Stimulated activated CD8-positive, alpha-beta memory T cell treated with anti-CD3 and anti-CD28 coated beads, Interleukin-4, amount 100 ng/mL, for 1 hour (primary cell): Measurements from ENCODE around the gene KIRREL3.

Source experiments
- DNase-seq, 2 donors: peaks; one replicate each; pipeline ENCODE4 v3.0.0-alpha.2; 2020; ENCODE audit warnings: low read depth in 2 of 2, low spot score in 1 of 2

Gene KIRREL3

DNA sequence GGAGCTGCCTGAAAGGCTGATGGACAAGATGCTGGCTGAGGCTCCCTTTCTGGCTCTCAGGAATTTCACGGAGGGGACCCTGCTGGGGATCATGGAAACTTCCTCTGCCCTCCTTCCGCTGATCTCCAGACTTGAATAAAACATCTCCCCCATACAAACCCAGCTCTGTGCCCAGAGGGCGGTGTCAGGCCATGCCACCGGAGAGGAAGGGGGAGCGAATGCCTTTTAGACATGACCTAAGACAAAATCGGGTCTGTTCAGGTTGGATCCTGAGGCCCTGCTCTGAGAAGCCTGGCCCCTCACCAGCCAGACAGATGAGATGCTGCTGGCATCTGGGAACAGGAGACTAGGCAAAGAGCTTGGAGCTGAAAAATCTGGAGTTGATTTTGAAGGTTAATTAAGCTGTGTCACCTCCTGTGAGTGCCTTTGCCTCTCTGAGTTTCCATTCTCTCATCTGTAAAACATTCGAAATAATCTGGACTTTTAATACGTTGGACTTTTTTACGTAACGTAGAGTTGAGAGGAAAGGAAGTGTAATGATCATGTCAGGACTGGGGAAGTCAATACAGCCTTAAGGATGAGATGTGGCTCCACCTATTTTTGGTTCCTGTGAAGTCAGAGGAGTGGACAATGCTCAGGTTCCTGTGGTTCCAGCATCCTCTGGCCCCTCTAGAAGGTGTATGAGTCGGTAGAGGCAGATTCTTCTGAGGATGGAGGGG, 481.4 kb downstream of the KIRREL3 start:
- no peak for DNase-seq

DNA sequence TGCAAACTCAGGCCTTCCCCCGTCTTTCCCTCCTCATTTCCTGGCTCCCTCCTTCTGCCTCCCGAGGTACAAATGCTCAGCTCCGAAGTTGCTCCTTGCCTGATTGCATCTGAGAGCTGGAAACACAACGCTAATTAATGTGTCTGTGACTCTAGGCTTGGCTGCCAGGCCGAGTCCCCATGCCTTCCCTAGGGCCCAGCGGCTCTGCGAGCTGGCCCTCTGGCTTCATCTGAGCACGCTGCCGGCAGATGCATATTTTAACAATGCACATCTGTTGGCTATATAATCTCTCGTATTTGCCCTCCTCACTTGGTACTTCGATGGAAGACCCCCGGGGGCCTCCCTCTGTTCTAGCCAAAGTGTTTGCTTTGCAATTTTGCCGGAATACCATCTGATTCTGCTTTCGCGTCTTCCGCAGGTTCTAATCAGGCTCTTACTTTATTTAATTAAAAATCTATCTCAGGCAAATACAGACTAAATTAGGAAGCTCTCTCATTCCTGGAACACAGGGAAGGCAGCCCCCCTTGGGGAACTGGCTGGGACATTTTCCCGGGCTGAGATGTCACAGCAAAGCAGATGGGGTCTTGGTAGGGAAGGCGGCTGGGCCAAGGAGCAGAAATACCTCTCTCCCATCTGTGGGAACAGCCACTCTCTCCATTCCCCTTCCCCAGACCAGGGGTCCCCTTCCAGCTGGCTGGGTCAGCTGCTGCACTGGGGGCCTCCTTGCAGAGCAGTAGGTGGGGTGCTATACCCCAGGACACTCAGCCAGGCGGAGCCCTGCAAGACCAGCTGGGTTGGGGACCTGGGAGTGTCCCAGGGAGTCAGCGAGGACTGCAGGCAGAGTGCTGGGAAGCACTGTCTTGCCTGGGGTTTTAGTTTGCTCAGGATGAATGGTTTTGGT, 482.2 kb downstream of the KIRREL3 start:
- no peak for DNase-seq

DNA sequence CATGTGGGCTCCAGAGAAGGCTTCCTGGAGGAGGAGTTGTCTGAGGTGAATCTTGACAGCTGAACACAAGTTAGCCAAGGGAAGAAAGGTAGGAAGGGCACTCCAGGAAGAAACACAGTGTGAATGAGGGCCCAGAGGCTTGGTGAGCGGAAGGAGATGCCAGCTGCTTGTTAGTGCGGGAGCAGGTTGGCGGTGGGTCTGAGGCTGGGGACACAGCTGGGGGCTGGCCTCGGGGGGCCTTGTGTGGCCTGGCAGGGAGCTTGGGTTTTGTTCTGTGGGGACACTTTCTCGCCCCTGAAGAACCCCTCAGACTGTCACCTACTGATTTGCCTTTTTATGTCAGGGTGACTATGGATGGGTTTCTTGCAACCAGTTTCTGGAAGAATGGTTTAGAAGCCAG, 485.1 kb downstream of the KIRREL3 start:
- no peak for DNase-seq

DNA sequence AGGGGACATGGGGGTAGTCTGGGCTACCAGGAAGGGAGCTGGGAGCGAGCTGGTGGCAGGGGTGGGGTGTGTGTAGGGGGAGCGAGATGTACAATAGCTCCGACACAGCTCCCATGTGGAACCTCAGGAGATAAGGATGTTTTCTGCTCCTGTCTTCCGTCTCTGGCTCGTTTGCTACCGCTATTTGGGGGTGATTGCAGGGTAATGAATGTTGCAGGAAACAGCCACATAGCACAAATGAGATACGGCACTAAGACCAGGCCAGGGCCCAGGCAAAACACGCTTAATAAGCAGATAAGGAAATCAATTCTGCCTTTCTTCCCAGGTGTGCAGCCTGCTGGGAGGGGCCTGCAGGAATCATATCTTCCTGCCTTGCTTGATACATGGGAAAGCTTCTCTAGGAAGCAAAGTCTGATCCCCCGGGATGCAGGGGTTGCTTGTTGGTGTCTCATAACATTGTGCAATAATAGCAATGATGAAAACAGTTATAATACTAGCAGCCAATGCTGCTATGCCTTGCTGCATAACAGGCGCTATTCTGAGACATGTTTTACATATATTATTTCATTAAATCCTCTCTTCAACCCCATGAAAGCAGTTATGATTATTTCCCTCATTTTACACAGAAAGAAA, 486.4 kb downstream of the KIRREL3 start:
- DNase-seq = no peak

DNA sequence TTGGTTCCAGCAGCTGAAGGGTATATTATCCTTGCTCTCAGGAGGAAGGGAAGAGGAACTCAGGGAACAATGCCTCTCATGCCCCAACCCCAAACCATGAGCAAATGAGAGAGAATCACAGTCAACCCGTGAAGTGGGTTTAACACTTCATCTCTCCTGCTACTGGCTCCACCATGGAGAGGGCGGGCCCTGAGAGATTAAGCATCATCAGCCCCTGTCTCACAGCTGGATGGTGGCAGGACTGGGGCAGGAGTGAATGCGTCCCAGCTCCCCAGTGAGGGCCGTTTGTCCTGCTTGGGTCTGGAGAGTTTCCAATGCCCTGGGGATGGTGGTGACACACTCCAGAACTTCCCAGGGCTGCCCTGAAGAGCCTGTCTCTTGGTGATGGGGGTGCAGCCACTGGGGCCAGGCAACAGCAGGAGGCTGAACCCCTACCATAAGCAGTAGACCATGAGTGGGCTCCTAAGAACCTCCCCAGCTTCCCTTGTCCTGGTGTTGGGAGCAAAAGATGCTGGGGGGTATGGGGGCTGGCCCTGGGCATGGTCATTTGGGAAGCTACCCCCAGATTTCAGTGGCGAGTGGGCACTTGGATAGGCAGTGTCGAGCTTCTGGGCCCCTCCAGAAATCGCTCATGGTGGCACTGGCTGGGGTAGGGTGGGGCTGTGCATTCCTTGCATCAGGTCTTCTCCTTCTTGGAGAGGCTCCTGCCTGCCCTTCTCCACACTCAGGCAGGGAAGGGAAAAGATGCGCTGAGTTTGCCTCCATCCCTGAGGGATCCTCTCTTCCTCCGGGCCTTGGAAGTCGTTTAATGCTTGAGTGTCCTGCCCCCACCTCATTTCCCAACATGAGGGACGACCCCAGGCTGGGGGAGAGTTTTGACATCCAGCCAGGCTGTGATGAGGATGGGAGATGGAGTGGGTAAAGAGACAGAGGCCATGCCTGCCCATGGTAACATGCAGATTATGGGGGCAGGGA, 487.5 kb downstream of the KIRREL3 start:
- no peak for DNase-seq

DNA sequence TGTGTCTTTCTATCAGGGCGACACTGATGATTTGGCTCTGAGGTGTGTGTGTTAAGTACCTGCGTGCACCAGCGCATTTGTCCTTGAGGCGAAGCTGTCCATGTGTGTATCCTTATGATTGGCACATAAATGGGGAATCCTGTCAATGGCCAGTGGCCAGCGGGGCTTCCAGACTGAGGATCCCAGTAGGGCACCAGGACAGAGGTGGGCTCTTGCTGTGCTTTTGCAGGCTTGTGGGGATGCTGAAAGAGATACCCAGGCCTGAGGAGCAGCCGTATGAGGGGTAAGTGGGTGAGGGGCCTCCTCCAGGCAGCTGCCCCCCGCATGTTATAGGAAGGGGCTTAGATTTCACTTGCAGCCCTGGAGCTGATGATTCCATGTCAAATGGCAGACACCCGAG, 488.3 kb downstream of the KIRREL3 start:
- no peak for DNase-seq

DNA sequence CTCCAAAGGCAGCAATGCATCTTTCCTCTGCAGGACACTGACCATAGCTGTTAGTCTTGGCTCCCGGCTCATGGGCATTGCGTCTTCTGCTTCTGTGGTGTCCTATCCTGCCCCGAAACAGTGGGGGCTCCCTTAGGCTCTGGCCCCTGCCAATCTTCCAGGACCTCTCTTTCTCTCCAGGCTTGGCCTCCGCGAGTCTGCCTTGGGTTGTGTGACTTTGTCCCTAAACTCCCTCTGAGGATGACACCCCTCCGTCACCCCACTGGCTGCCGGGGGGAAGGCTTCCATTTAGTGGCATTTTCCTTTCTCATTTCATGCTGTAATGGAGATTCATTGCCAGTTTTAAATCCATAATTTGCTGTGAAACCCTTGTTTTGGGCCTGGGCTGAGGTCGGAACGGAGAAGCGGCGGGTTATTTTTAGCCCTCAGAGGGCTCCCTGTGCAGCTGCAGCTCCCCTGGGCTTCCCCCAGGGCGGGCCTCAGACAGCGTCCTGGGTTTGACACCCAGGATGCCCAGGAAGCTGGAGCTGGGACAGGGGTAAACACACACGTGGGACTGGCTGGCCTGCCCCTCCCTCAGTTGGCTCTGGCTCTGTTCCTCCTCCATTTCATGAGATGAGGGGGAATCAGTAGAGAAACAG, 489.0 kb downstream of the KIRREL3 start:
- DNase-seq = no peak

DNA sequence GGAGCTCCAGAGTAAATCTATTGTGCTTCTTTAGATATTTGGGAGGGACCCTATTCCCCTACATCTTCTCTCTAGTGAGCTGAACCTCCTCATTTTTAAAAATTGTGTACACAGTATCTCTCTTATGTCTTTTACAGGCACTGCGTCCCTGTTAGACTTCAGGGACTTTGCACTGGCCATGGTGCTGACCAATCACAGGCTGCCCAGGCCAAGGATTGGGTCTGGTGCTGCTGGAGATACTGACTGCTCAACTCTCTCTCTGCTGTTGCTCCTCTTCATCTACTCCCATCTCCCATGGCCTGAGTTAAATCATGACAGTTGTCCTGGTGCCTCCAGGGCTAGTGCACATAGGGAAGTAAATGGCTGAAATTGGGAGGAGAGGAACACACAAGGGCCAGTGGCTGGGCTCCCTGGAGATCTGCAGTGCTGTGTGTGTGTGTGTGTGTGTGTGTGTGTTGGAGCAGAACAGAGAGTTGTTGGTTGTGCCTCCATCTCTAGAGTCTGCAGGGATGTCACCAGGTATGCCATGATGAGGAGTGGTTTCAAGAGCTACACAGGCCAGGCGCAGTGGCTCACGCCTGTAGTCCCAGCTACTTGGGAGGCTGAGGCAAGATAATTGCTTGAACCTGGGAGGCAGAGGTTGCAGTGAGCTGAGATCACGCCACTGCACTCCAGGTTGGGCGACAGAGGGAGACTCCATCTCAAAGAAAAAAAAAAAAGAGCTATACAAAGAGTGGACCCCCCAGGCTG, 489.8 kb downstream of the KIRREL3 start:
- DNase-seq = no peak

DNA sequence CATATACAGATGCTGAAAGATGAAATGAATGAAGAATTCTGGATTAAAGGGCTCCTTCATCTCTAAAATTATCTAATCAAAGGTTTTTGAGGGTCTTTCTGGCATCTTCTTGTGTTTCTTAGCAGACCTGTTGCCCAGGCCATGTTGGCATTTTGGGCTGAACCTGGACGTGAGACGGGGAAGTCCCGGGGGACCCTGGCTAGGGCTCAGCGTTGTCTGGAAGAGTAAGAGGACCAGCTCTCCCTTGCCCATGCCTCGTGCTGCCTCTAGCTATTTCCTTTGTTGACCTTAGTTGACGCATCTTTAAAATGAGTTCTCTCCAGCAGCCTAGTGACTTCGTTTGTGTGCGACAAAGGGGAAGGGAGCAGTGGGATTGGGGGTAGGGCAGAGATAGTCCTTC, 492.9 kb downstream of the KIRREL3 start:
- no peak for DNase-seq

DNA sequence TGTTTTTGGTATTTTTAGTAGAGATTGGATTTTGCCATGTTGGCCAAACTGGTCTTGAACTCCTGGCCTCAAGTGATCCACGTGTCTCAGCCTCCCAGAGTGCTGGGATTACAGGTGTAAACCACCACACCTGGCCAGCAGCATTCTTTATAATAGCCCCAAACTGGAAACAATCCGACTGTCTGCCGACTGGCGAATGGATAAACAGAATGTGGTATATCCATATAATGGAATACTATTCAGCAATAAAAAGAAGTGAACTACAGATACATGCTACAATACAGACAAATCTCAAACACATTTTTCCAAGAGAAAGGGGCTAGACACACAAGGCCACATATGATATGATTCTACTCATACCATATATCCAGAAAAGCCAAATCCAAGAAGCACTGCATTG, 493.8 kb downstream of the KIRREL3 start:
- no peak for DNase-seq

DNA sequence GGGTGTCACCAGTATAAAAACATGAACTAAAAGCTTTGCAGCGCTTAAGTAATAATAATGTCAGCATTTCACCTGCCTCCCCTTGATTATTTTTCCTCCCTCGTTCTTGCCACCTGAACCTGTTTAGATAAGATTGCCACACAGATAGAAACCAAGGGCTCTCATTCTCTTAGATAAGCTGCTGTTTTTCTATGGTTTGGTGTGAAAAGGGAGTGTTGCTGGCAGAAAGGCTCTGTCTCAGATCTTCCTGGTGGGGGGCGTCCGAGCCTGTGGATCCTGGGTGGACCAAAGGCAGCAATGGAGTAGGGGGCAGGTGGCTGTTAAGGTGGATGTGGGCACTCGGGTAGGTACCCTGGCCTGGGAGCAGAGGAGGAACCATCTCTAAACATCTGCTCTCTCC, 497.6 kb downstream of the KIRREL3 start:
- no peak for DNase-seq

DNA sequence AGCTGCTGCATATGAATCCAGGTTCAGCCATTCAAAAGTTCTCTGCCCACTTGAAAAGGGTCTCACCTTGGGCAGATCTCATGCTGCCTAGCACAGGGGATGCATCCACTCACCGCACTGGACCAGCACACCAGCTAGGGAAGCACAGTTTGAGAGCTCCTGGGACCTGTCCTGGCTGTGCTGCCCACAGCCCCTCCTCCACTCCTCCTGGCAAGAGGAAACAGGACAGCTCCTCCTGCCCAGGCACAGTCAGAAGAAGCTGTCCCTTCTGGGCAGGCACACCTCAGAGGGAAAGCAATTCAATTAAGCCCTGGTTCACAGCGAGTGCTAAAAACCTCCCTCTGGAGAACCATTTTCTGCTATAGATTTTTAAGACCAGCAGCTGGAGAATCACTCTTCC, 498.4 kb downstream of the KIRREL3 start:
- no peak for DNase-seq

DNA sequence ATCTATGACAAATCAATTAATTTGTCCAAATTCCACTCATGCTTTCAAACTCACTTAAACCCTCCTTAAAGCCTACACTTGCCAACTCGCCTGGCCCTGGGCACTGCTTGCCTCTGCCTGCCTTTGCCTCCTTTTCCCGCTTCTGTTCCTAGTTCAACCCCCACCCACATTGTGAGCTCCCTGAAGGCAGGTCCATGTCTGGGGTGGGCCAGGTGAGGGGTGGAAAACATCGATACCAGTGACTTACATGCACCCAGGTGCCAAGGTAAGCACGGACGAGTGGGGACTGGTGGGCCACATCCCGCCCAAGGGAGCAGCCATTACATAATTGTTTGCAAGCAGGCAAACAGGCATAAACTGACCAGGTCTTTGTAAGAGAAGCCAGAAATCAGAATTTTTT, 498.9 kb downstream of the KIRREL3 start:
- no peak for DNase-seq

DNA sequence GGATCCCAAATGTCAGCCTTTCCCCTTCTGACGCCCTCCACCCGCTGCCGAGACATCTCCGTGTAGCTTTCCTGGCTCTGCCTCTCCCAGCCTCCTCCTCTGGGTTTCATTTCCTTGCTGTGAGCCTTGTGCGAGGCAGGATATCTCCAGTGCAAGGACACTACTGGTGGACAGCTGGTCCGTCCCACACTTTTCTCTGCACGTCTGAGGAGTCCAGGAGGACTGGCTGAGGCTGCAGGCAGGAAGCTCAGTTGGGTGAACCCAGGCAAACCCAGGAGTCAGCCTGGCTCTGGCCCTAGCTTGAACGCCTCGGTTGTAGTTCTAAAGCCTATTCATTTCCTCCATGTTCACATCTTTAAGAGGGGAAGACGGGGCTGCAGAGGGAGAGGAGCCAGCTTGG, 499.6 kb downstream of the KIRREL3 start:
- DNase-seq = no peak

DNA sequence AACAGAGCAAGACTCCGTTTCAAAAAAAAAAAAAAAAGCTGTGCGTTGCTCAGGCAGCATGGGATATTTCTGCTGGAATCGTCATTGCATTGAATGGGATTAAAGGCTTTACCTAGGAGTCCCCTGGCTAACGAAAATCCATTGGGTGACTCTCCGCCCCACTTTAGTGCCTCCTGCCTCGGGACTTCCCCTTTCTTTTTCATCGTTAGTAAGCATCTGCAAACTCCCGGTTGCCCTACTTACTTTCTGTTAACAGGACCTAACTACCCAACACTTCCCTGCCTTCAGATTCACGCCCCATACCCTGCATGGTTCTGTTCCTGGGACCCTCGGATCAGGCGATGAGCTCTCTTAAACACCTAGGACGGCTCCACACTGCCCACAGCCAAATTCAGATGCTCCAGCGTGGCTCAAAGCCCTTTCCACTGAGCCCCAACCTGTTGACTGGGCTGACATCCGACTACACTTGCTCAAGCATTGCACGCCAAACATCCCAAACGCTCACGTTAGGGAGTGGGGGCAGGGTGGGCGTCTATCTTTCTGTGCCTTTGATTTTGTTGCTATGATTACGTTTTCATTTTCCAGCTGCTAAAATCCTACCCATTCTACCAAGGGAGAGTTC, 501.3 kb downstream of the KIRREL3 start:
- DNase-seq = no peak

DNA sequence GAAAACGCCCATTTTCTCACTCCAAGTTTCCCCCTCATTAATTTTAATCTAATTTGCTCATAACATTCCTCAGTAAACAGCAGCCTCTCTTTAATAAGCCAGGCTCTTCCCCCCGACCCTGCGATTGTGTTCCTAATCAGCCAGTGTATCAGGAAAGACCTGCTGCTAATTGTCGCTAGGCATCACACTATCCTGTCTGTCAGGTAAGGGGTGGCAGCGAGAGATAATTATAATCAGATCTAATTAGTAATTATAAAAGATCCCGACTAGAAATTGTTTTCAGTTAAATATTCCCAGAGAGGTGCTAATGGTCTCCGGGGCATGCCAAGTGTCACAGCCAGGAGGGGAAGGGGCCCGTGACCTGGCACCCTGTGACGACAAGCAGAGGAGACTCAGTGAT, 502.3 kb downstream of the KIRREL3 start:
- no peak for DNase-seq

DNA sequence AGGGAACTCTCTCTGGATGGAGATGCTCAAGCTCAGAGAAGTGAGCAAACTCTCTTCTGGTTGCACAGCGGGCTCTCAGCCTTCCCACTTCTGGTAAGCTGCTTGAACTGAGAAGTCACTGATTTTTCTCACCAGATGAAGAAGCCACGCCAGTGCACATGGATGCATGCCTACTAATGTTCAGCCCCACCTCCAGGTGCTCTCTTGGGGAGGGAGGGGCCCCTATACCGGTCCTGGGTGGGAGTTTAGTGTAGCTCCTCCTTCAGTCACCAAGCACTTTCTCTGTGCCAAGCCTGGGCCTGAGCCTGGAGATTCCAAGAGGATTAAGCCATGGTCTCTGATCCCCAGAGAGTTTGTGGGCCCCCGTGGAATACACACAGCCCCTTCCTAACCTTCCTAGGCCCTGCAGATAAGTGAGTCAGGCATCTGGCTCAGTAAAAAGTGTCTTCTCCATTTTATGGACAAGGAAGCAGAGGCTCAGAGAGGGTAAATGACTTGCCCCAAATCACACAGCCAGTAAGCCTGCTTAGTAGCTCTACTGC, 502.9 kb downstream of the KIRREL3 start:
- DNase-seq = no peak

DNA sequence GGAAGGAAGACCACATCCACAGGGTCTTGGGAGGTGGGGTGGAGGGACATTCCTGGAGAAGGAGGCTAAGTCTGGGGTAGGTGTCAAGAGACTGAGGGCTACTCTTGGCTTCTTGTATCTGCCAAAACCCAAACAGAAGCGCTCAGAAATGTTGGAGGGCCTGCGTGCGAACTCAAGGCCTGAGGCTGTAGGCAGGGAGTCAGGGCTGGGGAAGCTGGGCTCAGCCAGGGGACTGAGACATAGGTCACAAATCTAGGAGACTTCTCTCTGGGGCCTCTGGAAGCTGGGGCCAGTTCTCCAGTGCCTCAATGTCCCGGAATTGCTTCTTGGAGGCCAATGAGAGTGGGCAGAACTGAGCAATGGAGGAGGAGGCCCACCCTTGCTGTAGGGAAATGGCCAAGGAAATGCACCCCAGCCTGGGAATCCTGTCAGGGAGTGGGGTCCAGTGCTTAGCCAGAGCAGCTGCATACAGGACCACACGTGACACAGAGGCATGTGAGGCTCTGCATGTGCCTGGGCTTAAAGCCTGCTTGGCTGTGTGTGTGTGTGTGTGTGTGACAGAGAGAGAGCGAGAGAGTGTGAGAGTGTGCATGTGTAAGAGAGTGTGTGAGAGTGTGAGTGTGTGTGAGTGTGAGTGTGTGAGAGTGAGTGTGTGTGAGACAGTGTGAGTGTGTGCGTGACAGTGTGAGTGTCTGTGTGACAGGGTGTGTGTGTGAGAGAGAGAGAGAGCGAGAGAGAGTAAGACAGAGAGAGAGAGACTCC, 503.8 kb downstream of the KIRREL3 start:
- DNase-seq = no peak
